NCI-H2107 treated with DMSO at 0.1 percent for 48 hours (cell line): ENCODE data around the gene AFF1.
"Not testable (repeated sequence)": the region's sequence is repeated elsewhere in the genome, so short reads cannot be mapped to it uniquely, and the experiment has no call there.

Experiments used
- DNase-seq: peaks from one replicate; lab custom pipeline; 2025; ENCODE audit not compliant: unreplicated experiment; lab: John Stamatoyannopoulos, UW

Gene AFF1

DNA sequence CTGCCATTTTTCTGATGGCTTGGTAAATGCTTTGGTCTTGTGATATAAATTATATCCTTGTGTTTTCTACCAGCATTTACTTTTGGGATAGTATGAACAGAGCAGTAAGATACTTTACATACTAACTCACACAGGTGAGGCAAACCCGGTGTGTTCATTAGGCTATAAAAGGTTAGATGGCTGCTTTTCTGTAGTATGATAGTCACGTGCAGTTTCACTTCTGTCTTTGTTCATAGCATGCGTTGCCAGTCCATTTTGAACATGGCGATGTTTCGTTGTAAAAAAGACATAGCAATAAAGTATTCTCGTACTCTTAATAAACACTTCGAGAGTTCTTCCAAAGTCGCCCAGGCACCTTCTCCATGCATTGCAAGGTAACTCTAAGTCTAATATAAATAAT is 197.2 kb downstream of the AFF1 start:
- no peak for DNase-seq

DNA sequence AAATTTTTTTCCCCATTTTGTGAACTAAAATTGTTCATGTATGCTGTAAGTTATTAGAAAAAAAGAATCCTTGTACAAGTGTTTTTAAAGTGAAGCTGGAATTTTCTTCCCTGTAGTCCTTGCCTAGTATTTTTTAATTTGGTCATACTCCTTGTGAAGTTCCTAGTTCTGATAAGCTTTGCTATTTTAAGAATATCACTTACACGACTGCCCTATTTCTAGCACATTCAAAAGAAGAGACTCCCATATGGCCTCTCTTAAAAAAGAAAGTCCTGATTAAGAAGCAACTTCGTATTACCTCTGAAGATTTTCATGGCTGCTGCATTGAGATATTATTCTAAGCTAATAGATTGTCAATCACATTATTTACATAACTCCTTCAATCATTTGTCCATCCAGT is 198.4 kb downstream of the AFF1 start:
- no peak for DNase-seq

DNA sequence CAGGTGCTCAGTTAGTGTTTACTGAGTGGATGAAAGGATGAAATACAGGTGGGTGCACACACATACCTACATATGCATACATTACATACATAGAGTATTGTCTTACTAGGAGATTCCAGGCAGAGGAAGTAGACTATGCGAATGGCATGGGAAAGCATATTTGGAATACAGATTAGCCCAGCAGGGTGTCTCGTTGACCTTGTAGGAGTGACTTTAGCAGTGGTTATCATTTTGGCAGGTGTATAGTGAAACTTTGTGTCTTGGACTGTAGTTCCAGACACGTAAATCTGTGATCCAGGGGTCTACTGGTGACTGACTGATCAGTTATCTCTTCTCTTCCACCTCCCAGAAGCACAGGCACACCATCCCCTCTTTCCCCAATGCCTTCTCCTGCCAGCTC is 199.3 kb downstream of the AFF1 start:
- no peak for DNase-seq

DNA sequence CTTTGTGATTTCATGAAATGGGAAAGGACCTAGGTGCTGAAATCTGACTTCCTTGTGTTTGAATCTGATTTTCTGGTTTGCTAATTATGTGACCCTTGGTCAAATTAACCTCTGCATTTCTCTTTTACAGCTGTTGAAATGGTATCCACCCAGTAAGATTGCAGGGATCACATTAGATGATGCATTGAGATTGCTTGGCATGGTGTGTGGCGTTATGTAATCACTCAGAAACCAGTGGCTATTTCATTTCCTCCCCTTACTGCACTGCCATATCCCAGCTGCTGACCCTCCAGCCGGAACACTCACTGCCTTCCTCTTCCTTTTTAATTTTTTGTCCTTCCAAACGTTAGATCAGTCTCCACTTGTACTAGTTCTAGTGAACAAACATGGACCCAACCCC is 206.6 kb downstream of the AFF1 start:
- no peak for DNase-seq

DNA sequence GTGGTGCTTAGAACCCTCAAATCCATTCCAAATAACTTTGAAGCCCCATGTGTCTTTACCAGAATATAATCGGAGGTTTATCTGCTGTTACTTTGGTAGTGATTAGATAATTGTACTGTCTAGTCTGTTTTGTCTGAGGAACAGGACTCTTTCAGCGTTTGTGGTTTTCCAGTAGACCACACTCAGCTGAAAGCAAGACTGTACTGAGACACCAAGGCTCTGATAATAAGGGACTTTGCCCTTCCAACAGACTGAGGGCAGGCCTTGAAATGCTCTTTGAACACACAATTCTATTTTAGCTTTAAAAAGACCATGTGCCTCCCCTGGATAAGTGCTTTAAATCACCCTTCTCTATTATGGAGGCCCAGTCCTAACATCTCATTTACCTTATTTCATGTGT is 209.5 kb downstream of the AFF1 start:
- DNase-seq, result no peak

DNA sequence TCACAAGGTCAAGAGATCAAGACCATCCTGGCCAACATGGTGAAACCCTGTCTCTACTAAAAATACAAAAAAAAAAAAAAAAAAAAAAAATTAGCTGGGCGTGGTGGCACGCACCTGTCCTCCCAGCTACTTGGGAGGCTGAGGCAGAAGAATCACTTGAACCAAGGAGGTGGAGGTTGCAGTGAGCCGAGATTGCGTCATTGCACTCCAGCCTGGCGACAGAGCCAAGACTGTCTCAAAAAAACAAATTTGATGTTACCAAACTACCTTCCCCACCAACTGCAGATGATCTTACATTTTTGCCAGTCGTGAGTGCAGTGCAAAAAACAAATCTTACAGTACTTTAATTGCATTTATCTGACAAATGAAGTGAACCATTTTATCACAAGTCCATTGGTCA is 211.1 kb downstream of the AFF1 start:
- DNase-seq, result not testable (repeated sequence)

DNA sequence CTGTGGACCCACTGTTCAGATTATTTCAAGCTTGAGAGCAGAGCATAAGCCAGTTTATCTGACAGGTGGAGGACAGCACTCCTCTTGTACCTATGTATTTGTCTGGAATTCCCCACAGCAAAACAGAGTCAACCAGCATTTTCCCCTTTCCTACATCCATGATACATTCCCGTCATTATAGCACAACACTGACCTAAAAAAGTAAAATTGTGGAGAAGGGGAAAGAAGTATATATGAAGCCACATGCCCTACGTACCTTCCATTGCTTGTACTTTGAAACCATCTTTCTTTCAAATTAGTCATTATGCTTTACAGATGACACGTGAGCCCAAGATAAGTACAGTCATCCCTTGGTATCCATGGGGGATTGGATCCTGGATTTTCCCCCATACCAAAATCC is 212.3 kb downstream of the AFF1 start:
- no peak for DNase-seq

DNA sequence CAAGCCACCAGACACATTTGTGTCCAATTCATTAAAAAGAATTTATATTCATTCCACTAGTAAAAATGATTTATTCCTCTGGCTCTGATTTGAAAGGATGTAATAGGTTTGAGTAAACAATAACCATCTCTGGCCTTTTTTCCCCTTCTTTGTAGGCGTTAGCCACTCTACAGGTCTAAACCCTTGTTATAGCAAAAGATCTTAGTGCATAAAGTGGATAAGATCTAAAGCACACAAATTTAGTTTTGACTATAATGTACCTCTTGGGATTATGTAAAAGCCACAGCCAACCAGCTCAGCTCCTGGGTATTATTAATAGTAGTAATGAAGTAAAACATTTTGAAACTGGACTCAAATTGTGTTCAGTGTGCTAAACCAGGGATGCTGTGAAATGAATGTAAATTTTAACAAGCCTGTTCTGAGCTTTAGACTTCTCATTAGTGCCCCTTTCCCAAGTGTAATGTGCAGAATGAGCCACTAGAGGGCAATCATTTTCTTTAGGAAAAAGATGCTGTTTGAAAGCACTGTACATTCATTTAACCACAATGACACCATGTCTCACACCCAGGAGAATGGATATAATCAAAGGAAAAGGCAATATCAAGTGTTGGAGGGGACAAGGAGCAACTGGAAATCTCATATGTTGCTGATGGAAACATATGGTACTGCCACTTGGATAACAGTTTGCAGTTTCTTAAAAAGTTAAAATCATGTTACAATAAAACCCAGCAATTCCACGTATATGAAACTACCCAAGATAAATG is 215.9 kb downstream of the AFF1 start:
- peak; percentile 52 for DNase-seq

DNA sequence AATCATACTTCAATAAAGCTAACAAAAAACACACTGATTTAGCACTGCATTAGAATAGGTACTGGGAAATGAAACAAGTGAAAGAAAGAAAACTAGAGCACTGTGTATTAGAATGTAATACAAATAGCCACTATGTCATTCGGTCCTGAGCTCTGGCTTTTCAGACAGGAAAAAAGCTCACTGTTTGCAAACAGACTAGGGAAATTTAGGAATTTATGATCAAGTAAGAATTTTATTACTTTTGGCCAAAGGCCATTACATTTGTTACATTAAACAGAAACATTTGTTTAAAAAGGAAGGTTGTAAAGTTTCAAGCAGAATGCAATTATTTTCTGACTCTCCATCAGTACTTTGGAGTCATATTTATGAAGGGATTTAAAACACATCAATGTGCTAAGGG is 216.9 kb downstream of the AFF1 start:
- DNase-seq, result no peak

DNA sequence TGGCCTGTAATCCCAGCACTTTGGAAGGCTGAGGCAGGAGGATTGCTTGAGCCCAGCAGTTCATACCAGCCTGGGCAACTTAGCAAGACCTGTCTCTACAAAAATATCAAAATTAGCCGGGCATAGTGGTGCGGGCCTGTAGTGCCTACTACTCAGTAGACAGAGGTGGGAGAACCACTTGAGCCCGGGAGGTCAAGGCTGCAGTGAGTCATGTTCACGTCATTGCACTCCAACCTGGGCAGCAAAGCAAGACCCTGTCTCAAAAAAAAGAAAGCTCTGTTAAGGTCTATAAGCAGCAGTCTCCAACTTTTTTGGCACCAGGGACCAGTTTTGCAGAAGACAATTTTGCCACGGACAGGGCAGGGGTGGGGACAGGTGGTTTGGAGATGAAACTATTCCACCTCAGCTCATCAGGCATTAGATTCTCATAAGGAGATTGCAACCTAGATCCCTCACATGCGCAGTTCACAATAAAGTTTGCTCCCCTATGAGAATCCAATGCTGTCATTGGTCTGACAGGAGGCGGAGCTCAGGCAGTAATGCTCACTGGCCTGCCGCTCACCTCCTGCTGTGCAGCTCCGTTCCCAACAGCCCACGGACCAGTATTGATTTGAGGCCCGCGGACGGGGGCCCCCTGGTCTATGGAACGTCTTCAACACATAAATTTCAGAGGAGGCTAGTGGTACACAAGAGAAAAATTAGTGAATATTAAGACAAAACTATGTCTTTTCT is 217.7 kb downstream of the AFF1 start:
- DNase-seq, result no peak

DNA sequence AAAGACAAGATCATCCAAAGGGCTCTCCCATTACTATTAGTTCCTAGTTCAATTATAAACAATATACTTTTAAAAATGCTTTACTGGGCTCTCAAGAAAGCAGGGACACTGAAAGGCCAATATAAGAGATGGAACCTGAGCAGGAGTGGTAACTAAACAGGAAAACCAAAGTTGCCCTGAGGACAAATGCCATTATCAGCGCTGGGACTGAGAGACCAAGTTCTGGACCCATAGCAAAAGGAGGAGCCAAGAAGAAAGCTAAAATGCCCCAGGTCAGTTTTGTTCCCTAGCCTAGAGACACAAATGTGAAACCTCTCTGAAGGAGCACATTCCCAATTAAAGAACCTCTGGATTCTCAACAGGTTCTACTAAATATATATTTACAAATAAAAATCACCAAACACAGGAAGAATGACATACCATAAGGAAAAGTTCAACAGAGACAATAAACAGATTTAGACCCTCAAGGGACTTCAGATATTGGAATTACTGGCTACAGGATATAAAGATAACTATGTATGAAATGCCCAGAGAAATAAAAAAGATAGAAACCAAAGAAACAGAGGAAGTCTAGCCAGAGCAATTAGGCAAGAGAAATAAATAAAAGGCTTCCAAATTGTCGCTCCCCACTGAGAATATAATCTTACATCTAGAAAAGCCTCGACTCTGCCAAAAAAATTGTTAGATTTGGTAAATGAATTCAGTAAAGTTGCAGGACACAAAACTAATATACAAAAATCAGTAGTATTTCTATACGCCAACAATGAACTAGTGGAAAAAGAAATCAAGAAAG is 218.5 kb downstream of the AFF1 start:
- no peak for DNase-seq

DNA sequence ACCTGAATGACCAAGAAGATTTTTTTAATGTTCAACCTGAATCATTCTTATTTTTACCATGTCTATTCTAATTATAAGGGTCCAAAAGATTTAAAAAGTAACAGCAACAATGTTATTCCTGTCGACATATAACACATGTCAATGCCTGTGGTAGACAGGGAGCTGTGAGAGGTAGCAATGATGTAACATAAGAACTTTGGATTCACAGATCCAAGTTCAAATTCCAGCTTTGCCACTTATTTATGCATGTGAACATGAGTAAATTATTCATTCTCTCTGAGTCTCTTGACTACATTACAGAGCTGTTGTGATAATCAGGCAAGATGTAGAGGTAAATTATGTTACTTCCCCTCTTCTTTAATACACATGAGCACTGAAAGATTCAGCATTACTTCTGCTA is 231.1 kb downstream of the AFF1 start:
- no peak for DNase-seq

DNA sequence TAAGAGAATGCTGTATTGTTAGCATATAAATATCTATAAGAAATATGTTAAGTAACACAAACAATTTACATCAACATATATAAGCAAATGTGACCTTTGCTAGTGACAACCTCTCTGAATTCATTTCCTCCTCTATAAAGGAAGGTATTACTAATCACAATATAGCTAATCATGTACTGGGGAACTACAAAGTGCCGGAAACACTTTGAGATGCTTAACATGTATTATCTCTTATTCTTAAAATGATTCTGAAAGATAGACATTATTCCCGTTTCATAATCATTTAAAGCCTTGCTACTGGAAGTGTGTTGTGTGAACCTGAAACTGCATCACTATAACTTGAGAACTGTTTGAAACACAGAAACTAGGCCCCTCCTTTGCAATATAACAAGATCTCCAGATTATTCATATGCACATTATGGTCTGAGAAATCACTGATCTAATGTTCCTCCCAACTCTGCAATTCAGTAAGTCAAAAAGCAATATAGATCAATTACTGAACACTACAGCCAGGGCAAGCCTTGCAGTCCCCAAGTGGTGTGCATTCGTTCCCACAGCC is 231.6 kb downstream of the AFF1 start:
- DNase-seq, result no peak

DNA sequence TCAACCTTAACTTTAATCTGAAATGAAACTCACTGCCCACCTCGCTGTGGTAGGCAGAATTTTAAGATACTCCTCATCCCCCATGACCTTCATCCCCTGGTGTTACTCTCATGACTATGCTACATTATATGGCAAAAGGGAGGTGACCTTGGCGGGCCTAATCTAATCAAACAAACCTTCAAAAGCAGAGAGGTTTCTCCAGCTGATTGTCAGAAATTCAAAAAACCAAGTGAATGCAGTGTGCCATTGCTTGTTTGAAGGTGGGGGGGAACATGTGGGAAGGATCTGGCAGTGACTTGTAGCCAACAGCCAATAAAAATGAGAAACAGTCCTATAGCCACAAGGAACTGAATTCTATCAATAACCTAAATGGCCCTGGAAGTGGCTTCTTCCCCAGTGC is 237.1 kb downstream of the AFF1 start:
- DNase-seq, result no peak

DNA sequence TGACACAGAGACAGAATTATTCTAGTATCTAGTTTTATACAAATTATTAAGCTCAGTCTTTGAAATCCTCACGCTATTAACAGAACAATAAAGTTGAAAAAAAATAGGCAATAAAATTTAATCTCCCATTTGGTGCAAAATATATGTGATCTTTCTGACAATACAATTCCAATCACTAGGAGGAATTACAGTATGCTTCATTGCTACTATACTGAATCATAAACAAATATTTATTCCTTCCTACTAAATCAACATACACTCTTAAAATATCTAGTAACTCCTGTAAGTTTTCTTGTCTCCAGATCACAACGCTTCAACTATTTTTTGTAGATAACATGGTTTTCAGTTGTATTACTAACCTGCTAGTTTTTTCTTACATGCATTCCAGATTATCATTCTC is 239.9 kb downstream of the AFF1 start:
- no peak for DNase-seq

DNA sequence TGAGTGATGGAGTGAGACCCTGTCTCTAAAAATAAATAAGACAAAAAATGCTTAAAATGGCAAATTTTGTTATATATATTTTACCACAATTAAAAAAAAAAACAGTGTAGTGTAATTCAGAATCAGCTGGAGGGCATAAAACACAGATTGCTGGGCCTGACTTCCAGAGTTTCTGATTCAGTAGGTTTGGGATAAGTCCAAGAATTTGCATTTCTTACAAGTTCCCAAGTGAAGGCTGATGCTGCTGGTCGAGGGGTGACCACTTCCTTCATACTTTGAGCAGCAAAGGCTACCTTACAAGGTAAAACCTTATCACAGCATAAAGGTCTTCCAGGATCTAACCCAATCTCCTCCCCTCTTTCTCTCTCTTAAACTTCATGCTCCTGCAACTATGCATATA is 244.9 kb downstream of the AFF1 start:
- DNase-seq, result no peak

DNA sequence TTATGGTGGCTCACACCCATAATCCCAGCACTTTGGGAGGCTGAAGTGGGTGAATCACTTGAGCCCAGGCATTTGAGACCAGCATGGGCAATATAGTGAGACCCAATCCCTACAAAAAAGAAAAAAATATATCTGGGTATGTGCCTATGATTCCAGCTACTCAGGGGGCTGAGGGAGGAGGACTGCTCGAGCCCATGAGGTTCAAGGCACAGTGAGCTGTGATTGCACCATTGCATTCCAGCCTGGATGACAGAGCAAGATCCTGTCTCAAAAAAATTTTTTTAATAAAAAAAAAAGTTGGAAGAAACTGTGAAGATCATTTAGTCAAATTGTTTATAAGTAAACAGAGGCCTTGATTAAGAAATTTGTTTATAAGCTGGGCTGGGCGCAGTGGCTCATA is 246.0 kb downstream of the AFF1 start:
- no peak for DNase-seq

DNA sequence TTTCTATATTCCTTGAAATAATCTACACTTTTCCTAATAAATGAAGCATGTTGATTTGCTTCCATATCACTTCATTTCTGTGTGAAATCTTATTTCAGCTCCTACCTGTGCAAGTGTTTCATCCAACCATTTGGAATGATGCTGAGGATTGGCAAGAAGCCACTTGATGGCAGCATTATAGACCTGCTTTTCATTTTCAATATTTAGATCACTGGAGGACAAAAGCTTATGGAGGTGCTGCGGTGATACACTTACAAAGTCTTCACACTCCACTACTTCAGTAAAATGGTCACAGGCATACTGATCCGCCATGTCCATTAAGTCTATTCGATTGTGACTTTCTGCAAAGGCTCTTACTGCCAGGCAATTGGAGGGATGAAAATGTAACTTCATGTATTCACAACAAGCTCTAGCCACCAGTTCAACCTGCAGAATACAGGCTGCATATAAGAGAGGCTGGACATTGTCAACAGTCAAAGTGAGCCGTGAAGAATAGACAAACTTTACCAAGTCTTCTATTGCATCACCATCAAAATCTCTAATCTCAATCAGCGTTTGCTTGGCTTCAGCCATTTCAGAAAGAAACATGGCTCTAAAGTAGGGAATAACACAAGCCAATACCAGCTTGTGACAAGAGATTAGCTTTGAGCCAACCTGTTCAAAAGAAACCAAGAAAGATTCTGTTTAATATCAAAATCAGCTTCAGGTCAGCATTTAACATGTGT is 250.5 kb downstream of the AFF1 start:
- DNase-seq, result no peak

DNA sequence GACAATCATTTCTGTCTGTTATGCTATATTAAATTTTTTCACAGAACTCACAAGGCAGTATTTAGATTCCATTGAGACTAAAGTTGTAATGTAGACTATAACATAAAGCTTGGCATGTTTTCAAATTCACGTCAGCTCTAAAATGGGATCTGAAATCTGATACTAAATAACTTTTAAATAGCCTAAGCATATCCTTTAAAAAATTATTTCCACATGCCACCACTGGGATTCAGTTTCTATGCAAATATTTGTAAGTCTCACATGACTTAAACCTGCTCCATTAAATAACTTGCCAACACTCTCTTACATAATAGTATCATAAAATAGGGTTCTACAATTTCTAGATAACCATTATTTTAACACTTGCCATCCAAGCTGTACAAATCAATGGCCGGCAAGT is 253.2 kb downstream of the AFF1 start:
- no peak for DNase-seq

DNA sequence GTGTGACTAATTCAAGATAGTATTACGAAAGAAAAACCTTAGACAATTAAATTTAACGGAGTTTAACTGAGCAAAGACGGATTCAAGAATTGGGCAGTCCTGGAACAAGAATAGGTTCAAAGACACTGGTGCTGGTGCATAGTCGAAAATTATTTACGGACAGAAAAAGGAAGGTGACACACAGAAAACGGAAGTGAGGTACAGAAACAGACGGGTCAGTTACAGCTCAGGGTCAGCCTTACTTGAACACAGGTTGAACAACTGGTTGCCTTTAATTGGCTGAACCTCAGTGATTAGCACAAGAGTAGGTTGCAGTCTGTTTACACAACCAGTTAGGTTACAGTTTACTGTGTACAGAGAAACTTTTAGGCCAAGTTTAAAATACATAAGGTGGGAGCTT is 254.1 kb downstream of the AFF1 start:
- no peak for DNase-seq
